Measurements from ENCODE around the gene TSPAN4.

Gene TSPAN4

DNA sequence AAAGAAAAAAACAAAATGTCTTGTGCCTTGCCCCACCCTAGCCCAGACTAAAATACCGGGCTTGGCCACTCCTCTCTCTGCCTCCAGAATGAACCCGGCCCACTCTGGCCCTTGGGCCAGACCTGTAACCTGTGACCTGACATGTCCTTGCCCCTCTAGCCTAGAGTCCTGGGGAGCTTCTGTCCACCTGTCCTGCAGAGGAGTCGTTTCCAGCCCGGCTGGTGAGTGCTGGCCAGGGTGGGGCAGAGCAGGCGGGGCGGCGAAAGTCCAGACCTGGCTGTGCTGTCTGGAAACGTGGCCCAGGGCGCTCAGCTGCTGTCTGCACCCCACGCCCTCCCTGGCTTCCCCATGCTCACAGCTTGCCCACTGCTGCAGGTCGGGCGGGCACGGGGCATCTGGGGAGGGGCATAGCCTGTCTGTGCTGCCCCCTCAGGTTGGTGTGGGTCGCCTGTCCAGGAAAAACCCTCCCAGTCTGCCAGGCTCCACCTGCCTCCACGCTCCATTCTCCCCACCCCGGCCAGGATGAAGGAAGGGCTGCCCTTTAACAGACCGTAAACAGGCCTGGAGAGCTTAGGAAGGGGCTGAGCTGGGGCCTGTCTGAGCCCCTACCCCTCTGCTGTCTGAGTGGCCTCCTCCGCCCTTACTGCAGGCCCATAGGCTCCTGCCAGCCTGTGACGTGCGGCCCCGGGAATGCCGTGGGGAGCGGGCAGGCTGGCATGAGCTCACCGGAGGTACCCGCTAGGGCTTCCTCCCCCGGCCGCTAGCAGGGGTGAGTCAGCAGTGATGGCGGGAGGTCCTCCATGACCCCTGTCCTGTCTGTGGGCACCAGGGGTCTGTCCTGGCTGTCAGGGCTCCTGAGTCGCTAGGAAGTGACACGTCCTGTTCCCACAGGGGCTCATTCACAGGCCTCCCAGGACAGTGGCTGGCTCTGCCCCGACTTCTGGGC, 8.0 kb upstream of the TSPAN4 start:
- no peaks in the 10 kb centered on the region for H3K9me3 ChIP-seq (ENCODE audit: control extremely low read depth in 1 of 5, control insufficient read depth in 4 of 5, insufficient read depth in 2 of 5, low read depth in 1 of 5, low read length in 4 of 5)
- POLR2A ChIA-PET = interaction anchor here (0.8 to 4.1 kb wide), 5 partner anchors 7 to 23 kb away, joined by 3 to 19 read pairs (median 4); partner anchors contain the start of genes PNPLA2, POLR2L and TSPAN4
- WGBS (ENCODE audit: insufficient coverage) = 17% methylated on average over 22 of the region's 31 CpGs

DNA sequence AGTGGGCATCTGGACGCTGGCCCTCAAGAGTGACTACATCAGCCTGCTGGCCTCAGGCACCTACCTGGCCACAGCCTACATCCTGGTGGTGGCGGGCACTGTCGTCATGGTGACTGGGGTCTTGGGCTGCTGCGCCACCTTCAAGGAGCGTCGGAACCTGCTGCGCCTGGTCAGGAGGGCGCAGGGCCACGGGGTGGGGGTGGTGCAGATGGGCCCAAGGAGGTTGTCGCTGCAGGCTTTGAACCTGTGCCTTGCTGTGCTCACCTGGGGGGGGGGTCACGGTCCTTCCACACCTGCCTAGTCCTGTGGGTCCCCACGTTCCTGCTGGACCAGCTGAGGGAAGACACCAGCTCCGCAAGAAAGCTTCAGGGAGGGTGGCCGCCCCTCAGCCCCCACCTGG, 6.4 kb upstream of the TSPAN4 start:
- no peak overlapping the region for H3K27ac ChIP-seq (ENCODE audit: insufficient read depth in 1 of 2, low read depth in 1 of 2, low read length in 2 of 2, poor library complexity in 1 of 2, severe bottlenecking in 2 of 2)
- POLR2A ChIA-PET = no interaction called here

More for the DNA sequence above, 8.0 kb upstream of the TSPAN4 start:
- Histone ChIP-seq H3K27ac (ENCODE audit: insufficient read depth in 1 of 2, low read depth in 1 of 2, low read length in 2 of 2, poor library complexity in 1 of 2, severe bottlenecking in 2 of 2) (no peak overlapping the region), H3K4me3 (ENCODE audit: control insufficient read depth in 1 of 7, extremely low read depth in 1 of 7, insufficient read depth in 4 of 7, low read depth in 2 of 7, low read length in 6 of 7) (peak overlapping the region in 3 of 7 experiments; percentile 52 to 58 (median 53)), H3K27me3 (replicated peaks in 2 of 5; ENCODE audit: control insufficient read depth in 4 of 5, insufficient read depth in 5 of 5, low read length in 4 of 5) (peaks cover 0 to 35% (median 15%) of the 10 kb centered on the region in 5 experiments), H3K36me3 (ENCODE audit: control insufficient read depth in 4 of 4, insufficient read depth in 4 of 4, low read length in 3 of 4) (peaks cover 2 to 34% (median 18%) of the 10 kb centered on the region in 4 experiments), H3K4me1 (ENCODE audit: control extremely low read depth in 1 of 4, control insufficient read depth in 4 of 4, insufficient read depth in 4 of 4, low read length in 3 of 4) (peaks cover 0 to 53% (median 43%) of the 10 kb centered on the region in 4 experiments)
- peak; percentile 69 to 79 (median 70) for DNase-seq
- CTCF ChIA-PET = interaction anchor here (0.7 to 2.2 kb wide), 8 partner anchors 9 to 217 kb away, joined by 3 to 13 read pairs (median 4); no protein-coding TSS in a partner anchor

DNA sequence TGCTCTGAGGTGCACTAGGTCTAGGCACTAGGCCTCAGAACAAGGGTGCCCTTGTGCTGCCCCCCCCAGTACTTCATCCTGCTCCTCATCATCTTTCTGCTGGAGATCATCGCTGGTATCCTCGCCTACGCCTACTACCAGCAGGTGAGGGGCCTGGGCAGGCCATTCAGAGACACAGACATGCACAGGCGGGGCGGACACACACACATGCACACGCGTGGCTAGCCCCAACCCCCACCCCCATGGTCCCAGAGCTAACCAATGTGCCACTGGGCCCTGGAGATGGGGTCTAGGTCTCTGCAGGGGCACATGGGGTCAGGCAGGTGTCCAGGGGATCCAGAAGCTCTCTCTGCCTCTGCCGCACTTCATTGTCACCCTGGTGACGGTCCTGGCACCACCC, 6.0 kb upstream of the TSPAN4 start:
- POLR2A ChIA-PET = no interaction called here
- peaks cover 2 to 45% (median 27%) of the 10 kb centered on the region in 4 experiments for H3K36me3 ChIP-seq (ENCODE audit: control insufficient read depth in 4 of 4, insufficient read depth in 4 of 4, low read length in 3 of 4)
- peaks cover 0 to 16% (median 3%) of the 10 kb centered on the region in 5 experiments for H3K27me3 ChIP-seq (replicated peaks in 2 of 5; ENCODE audit: control insufficient read depth in 4 of 5, insufficient read depth in 5 of 5, low read length in 4 of 5)
- H3K27ac ChIP-seq (ENCODE audit: insufficient read depth in 1 of 2, low read depth in 1 of 2, low read length in 2 of 2, poor library complexity in 1 of 2, severe bottlenecking in 2 of 2) = no peak overlapping the region
- DNase-seq = no peak
- no peak overlapping the region for H3K4me3 ChIP-seq (ENCODE audit: control insufficient read depth in 1 of 7, extremely low read depth in 1 of 7, insufficient read depth in 4 of 7, low read depth in 2 of 7, low read length in 6 of 7)
- CTCF ChIA-PET = interaction anchor here (1.6 to 3.1 kb wide), 2 partner anchors 12 to 15 kb away, joined by 3 to 14 read pairs; no protein-coding TSS in a partner anchor
- no peaks in the 10 kb centered on the region for H3K9me3 ChIP-seq (ENCODE audit: control extremely low read depth in 1 of 5, control insufficient read depth in 4 of 5, insufficient read depth in 2 of 5, low read depth in 1 of 5, low read length in 4 of 5)
- H3K4me1 ChIP-seq (ENCODE audit: control extremely low read depth in 1 of 4, control insufficient read depth in 4 of 4, insufficient read depth in 4 of 4, low read length in 3 of 4) = peaks cover 0 to 45% (median 40%) of the 10 kb centered on the region in 4 experiments
- 91% methylated on average over 8 of the region's 9 CpGs for WGBS (ENCODE audit: insufficient coverage)

More for the DNA sequence above, 6.4 kb upstream of the TSPAN4 start:
- 98% methylated on average over 14 of the region's 14 CpGs for WGBS (ENCODE audit: insufficient coverage)
- Histone ChIP-seq H3K4me1 (ENCODE audit: control extremely low read depth in 1 of 4, control insufficient read depth in 4 of 4, insufficient read depth in 4 of 4, low read length in 3 of 4) (peaks cover 0 to 44% (median 37%) of the 10 kb centered on the region in 4 experiments), H3K36me3 (ENCODE audit: control insufficient read depth in 4 of 4, insufficient read depth in 4 of 4, low read length in 3 of 4) (peaks cover 2 to 45% (median 27%) of the 10 kb centered on the region in 4 experiments), H3K4me3 (ENCODE audit: control insufficient read depth in 1 of 7, extremely low read depth in 1 of 7, insufficient read depth in 4 of 7, low read depth in 2 of 7, low read length in 6 of 7) (no peak overlapping the region), H3K9me3 (ENCODE audit: control extremely low read depth in 1 of 5, control insufficient read depth in 4 of 5, insufficient read depth in 2 of 5, low read depth in 1 of 5, low read length in 4 of 5) (no peaks in the 10 kb centered on the region), H3K27me3 (replicated peaks in 2 of 5; ENCODE audit: control insufficient read depth in 4 of 5, insufficient read depth in 5 of 5, low read length in 4 of 5) (peaks cover 0 to 20% (median 4%) of the 10 kb centered on the region in 5 experiments)
- no peak for DNase-seq
- CTCF ChIA-PET = interaction anchor here (1.6 to 3.1 kb wide), 2 partner anchors 13 to 15 kb away, joined by 3 to 14 read pairs; no protein-coding TSS in a partner anchor

DNA sequence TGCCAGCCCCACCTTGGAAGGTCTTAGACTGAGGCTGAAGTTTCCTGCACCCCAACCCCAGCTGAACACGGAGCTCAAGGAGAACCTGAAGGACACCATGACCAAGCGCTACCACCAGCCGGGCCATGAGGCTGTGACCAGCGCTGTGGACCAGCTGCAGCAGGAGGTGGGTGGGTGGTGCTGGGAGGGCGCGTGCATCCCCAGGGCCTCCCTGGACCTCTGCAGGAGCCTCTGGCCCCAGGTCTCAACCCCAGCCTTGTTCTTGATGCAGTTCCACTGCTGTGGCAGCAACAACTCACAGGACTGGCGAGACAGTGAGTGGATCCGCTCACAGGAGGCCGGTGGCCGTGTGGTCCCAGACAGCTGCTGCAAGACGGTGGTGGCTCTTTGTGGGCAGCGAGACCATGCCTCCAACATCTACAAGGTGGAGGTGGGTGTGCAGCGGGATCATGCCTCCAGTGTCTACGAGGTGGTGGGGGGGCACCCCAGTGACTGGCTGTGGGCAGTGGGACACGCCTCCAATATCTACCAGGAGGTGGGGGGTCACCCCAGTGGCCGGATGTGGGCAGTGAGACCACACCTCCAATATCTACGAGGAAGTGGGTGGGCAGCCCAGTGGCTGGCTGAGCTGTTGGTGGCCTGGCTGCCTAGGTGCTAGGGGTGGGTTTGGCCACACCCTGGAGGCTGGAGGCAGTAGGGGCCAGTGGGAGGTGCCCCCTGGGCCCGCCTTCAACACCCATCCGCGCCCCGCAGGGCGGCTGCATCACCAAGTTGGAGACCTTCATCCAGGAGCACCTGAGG, 5.3 kb upstream of the TSPAN4 start:
- no peak for DNase-seq
- CTCF ChIA-PET = interaction anchor here (1.6 to 3.1 kb wide), 2 partner anchors 11 to 16 kb away, joined by 3 to 14 read pairs; no protein-coding TSS in a partner anchor
- Histone ChIP-seq H3K4me3 (ENCODE audit: control insufficient read depth in 1 of 7, extremely low read depth in 1 of 7, insufficient read depth in 4 of 7, low read depth in 2 of 7, low read length in 6 of 7) (no peak overlapping the region), H3K27ac (ENCODE audit: insufficient read depth in 1 of 2, low read depth in 1 of 2, low read length in 2 of 2, poor library complexity in 1 of 2, severe bottlenecking in 2 of 2) (no peak overlapping the region), H3K36me3 (ENCODE audit: control insufficient read depth in 4 of 4, insufficient read depth in 4 of 4, low read length in 3 of 4) (peaks cover 2 to 45% (median 27%) of the 10 kb centered on the region in 4 experiments), H3K27me3 (replicated peaks in 2 of 5; ENCODE audit: control insufficient read depth in 4 of 5, insufficient read depth in 5 of 5, low read length in 4 of 5) (peaks cover 0 to 9% (median under 1%) of the 10 kb centered on the region in 5 experiments), H3K4me1 (ENCODE audit: control extremely low read depth in 1 of 4, control insufficient read depth in 4 of 4, insufficient read depth in 4 of 4, low read length in 3 of 4) (peaks cover 0 to 42% (median 37%) of the 10 kb centered on the region in 4 experiments), H3K9me3 (ENCODE audit: control extremely low read depth in 1 of 5, control insufficient read depth in 4 of 5, insufficient read depth in 2 of 5, low read depth in 1 of 5, low read length in 4 of 5) (no peaks in the 10 kb centered on the region)
- POLR2A ChIA-PET = no interaction called here
- 90% methylated on average over 18 of the region's 22 CpGs for WGBS (ENCODE audit: insufficient coverage)

DNA sequence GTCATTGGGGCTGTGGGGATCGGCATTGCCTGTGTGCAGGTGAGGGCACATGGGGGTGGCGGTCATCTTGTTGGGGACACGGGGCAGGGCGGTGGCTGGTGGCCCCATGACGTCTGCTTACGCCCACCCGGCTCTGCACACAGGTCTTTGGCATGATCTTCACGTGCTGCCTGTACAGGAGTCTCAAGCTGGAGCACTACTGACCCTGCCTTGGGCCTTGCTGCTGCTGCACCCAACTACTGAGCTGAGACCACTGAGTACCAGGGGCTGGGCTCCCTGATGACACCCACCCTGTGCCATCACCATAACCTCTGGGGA, 4.7 kb upstream of the TSPAN4 start:
- 91% methylated on average over 8 of the region's 8 CpGs for WGBS (ENCODE audit: insufficient coverage)
- no peak for DNase-seq
- Histone ChIP-seq H3K9me3 (ENCODE audit: control extremely low read depth in 1 of 5, control insufficient read depth in 4 of 5, insufficient read depth in 2 of 5, low read depth in 1 of 5, low read length in 4 of 5) (no peaks in the 10 kb centered on the region), H3K36me3 (ENCODE audit: control insufficient read depth in 4 of 4, insufficient read depth in 4 of 4, low read length in 3 of 4) (peaks cover 2 to 45% (median 27%) of the 10 kb centered on the region in 4 experiments), H3K27me3 (replicated peaks in 2 of 5; ENCODE audit: control insufficient read depth in 4 of 5, insufficient read depth in 5 of 5, low read length in 4 of 5) (peaks cover 0 to 8% (median 0%) of the 10 kb centered on the region in 5 experiments), H3K27ac (ENCODE audit: insufficient read depth in 1 of 2, low read depth in 1 of 2, low read length in 2 of 2, poor library complexity in 1 of 2, severe bottlenecking in 2 of 2) (no peak overlapping the region), H3K4me3 (ENCODE audit: control insufficient read depth in 1 of 7, extremely low read depth in 1 of 7, insufficient read depth in 4 of 7, low read depth in 2 of 7, low read length in 6 of 7) (no peak overlapping the region), H3K4me1 (ENCODE audit: control extremely low read depth in 1 of 4, control insufficient read depth in 4 of 4, insufficient read depth in 4 of 4, low read length in 3 of 4) (peaks cover 0 to 39% (median 35%) of the 10 kb centered on the region in 4 experiments)
- CTCF ChIA-PET = interaction anchor here (0.8 to 3.1 kb wide), 4 partner anchors 10 to 27 kb away, joined by 3 to 14 read pairs (median 4); partner anchors contain the start of gene CRACR2B
- POLR2A ChIA-PET = no interaction called here

DNA sequence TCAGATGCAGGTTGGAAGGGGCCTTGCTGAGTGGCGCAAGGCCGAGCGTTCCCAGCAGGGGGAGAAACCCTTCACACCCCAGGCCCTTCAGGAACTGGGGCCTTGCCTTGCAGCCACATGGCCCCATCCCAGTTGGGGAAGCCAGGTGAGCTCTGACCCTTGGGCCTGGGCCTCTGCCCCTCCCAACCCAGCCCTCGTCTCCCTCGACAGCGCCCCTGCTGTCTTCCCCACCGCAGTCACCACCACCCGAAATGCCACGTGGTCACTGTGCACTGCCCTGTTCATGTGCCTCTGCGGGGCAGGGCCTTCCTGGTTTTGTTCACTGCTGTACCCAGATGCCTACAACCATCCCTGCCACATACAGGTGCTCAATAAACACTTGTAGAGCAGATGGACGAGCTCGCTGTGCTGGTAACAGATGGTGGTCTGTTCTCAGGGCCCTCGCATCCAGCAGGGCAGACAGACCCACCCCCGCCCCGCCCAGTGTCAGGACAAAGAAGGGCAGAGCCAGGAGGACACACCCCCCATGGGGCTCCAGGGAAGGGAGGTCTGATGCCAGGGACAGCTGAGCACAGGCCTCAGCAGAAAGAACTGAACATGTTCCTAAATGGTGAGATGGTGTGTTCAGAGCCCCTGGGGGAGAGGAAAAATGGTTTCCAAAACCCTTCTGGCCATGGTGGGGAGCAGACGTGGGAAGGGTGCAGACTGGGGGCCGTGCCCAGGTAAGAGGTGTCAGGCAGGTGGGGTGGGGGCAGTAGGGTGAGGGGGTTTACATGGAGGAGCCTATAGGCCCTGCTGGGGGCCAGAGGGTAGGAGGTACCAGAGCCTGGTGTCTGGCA, 4.0 kb upstream of the TSPAN4 start:
- ChIA-PET CTCF (interaction anchor here (0.8 to 3.1 kb wide), 4 partner anchors 9 to 27 kb away, joined by 3 to 14 read pairs (median 4); partner anchors contain the start of gene CRACR2B), POLR2A (no interaction called here)
- Histone ChIP-seq H3K9me3 (ENCODE audit: control extremely low read depth in 1 of 5, control insufficient read depth in 4 of 5, insufficient read depth in 2 of 5, low read depth in 1 of 5, low read length in 4 of 5) (no peaks in the 10 kb centered on the region), H3K4me1 (ENCODE audit: control extremely low read depth in 1 of 4, control insufficient read depth in 4 of 4, insufficient read depth in 4 of 4, low read length in 3 of 4) (peaks cover 0 to 39% (median 35%) of the 10 kb centered on the region in 4 experiments), H3K27me3 (replicated peaks in 2 of 5; ENCODE audit: control insufficient read depth in 4 of 5, insufficient read depth in 5 of 5, low read length in 4 of 5) (peaks cover 0 to 4% (median 0%) of the 10 kb centered on the region in 5 experiments), H3K27ac (ENCODE audit: insufficient read depth in 1 of 2, low read depth in 1 of 2, low read length in 2 of 2, poor library complexity in 1 of 2, severe bottlenecking in 2 of 2) (no peak overlapping the region), H3K4me3 (ENCODE audit: control insufficient read depth in 1 of 7, extremely low read depth in 1 of 7, insufficient read depth in 4 of 7, low read depth in 2 of 7, low read length in 6 of 7) (no peak overlapping the region), H3K36me3 (ENCODE audit: control insufficient read depth in 4 of 4, insufficient read depth in 4 of 4, low read length in 3 of 4) (peaks cover 2 to 45% (median 27%) of the 10 kb centered on the region in 4 experiments)
- peak in 2 of 3 donors; percentile 38 to 55 for DNase-seq
- 84% methylated on average over 17 of the region's 17 CpGs for WGBS (ENCODE audit: insufficient coverage)
